Ectodermal cell (in vitro differentiated cells): ENCODE measurements around the gene PIGL.
"Not testable (repeated sequence)": the region's sequence is repeated elsewhere in the genome, so short reads cannot be mapped to it uniquely, and the experiment has no call there.

Experiments used
- H3K27ac ChIP-seq: 2 replicates; pipeline ENCODE4 v1.7.0; 2013; ENCODE audit warnings: mild to moderate bottlenecking, low read depth, low read length; ENCODE audit not compliant: insufficient read depth, poor library complexity, severe bottlenecking
- H3K27me3 ChIP-seq: 2 replicates; pipeline ENCODE4 v1.7.0; 2013; ENCODE audit warnings: mild to moderate bottlenecking, low read length; ENCODE audit not compliant: insufficient read depth, control insufficient read depth, poor library complexity, severe bottlenecking
- H3K36me3 ChIP-seq: one replicate; pipeline ENCODE4 v1.7.0; 2013; ENCODE audit warnings: low read length; ENCODE audit not compliant: control insufficient read depth, insufficient read depth
- H3K4me1 ChIP-seq: one replicate; pipeline ENCODE4 v1.7.0; 2013; ENCODE audit warnings: low read length; ENCODE audit not compliant: control insufficient read depth, insufficient read depth
- H3K4me3 ChIP-seq: 2 replicates; pipeline ENCODE4 v1.7.0; 2013; ENCODE audit warnings: low read depth, low read length, control low read depth; ENCODE audit not compliant: insufficient read depth
- H3K9me3 ChIP-seq: 2 replicates; pipeline ENCODE4 v1.7.0; 2013; ENCODE audit warnings: mild to moderate bottlenecking, low read length, moderate library complexity; ENCODE audit not compliant: control insufficient read depth
- WGBS, 2 experiments: methylation state at CpG; one replicate each; pipeline ENCODE4 v1.1.7; 2013; ENCODE audit warnings: missing lambda C conversion rate in 2 of 2; 5-methylcytosine and 5-hydroxymethylcytosine counted together

Gene PIGL

GRCh38 chr17:16199093-16199492, 17.9 kb upstream of the PIGL start:
- peaks cover 2% of the 10 kb centered on the region for H3K36me3 ChIP-seq
- no peaks in the 10 kb centered on the region for H3K27me3 ChIP-seq
- H3K27ac ChIP-seq = no peak overlapping the region
- H3K4me1 ChIP-seq = peaks cover 4% of the 10 kb centered on the region
- no peak overlapping the region for H3K4me3 ChIP-seq
- WGBS, 2 experiments = 74 to 77% methylated on average over 5 of the region's 6 CpGs
- no peaks in the 10 kb centered on the region for H3K9me3 ChIP-seq

- not testable (repeated sequence) for H3K9me3 ChIP-seq, H3K27me3 ChIP-seq, H3K27ac ChIP-seq, H3K4me1 ChIP-seq, H3K36me3 ChIP-seq, H3K4me3 ChIP-seq
- 91 to 95% methylated on average over 13 of the region's 13 CpGs for WGBS, 2 experiments
Observed at GRCh38 chr17:16201693-16202131, 15.3 kb upstream of the PIGL start.

GRCh38 chr17:16202554-16203500, 14.2 kb upstream of the PIGL start:
- 88 to 93% methylated on average over 5 of the region's 5 CpGs for WGBS, 2 experiments
- not testable (repeated sequence) for H3K4me1 ChIP-seq, H3K27me3 ChIP-seq, H3K9me3 ChIP-seq, H3K4me3 ChIP-seq, H3K36me3 ChIP-seq
- peak overlapping the region; percentile 26 for H3K27ac ChIP-seq

GRCh38 chr17:16204763-16205162, 12.2 kb upstream of the PIGL start:
- H3K4me3 ChIP-seq, H3K27ac ChIP-seq, H3K36me3 ChIP-seq, H3K4me1 ChIP-seq, H3K9me3 ChIP-seq, H3K27me3 ChIP-seq: not testable (repeated sequence)
- WGBS, 2 experiments = 88 to 93% methylated on average over 6 of the region's 6 CpGs

GRCh38 chr17:16211590-16211989, 5.4 kb upstream of the PIGL start:
- Histone ChIP-seq H3K4me1 (peaks cover 7% of the 10 kb centered on the region), H3K4me3 (no peak overlapping the region), H3K27ac (no peak overlapping the region), H3K27me3 (no peaks in the 10 kb centered on the region), H3K36me3 (no peaks in the 10 kb centered on the region), H3K9me3 (no peaks in the 10 kb centered on the region)
- 94 to 95% methylated on average over 2 to 3 of the region's 3 CpGs for WGBS, 2 experiments

- H3K36me3 ChIP-seq = no peaks in the 10 kb centered on the region
- H3K27ac ChIP-seq = no peak overlapping the region
- 84 to 87% methylated on average over 6 of the region's 6 CpGs for WGBS, 2 experiments
- H3K27me3 ChIP-seq = no peaks in the 10 kb centered on the region
- no peak overlapping the region for H3K4me3 ChIP-seq
- H3K9me3 ChIP-seq = no peaks in the 10 kb centered on the region
- peaks cover 7% of the 10 kb centered on the region for H3K4me1 ChIP-seq
Observed at GRCh38 chr17:16212793-16213192, 4.2 kb upstream of the PIGL start.

GRCh38 chr17:16214190-16215001, 2.6 kb upstream of the PIGL start:
- Histone ChIP-seq H3K27me3 (no peaks in the 10 kb centered on the region), H3K4me1 (peaks cover 7% of the 10 kb centered on the region), H3K36me3 (no peaks in the 10 kb centered on the region), H3K9me3 (no peaks in the 10 kb centered on the region), H3K4me3 (peak overlapping the region; percentile 92), H3K27ac (peak overlapping the region; percentile 94)
- WGBS, 2 experiments = 10 to 13% methylated on average over 16 of the region's 16 CpGs

- Histone ChIP-seq H3K27ac (peak overlapping the region; percentile 94), H3K4me3 (peak overlapping the region; percentile 92), H3K9me3 (no peaks in the 10 kb centered on the region), H3K36me3 (no peaks in the 10 kb centered on the region), H3K27me3 (no peaks in the 10 kb centered on the region), H3K4me1 (peaks cover 7% of the 10 kb centered on the region)
- WGBS, 2 experiments = 0% methylated on average over 27 of the region's 27 CpGs
Observed at GRCh38 chr17:16215002-16215272, 2.1 kb upstream of the PIGL start.

GRCh38 chr17:16215273-16215964, 1.6 kb upstream of the PIGL start, which contains the start of gene NCOR1:
TSS of gene NCOR1 (minus strand) at chr17:16215534. CDS start at chr17:16194569, 20,965 bp downstream.
- peaks cover 7% of the 10 kb centered on the region for H3K4me1 ChIP-seq
- no peaks in the 10 kb centered on the region for H3K27me3 ChIP-seq
- H3K27ac ChIP-seq = peak within 1 kb of the TSS; percentile 94
- no peaks in the 10 kb centered on the region for H3K9me3 ChIP-seq
- H3K4me3 ChIP-seq = peak within 1 kb of the TSS; percentile 92
- 0 to 1% methylated on average over 82 of the region's 82 CpGs for WGBS, 2 experiments
- no peaks in the 10 kb centered on the region for H3K36me3 ChIP-seq

GRCh38 chr17:16215965-16216316, 1.1 kb upstream of the PIGL start:
- no peaks in the 10 kb centered on the region for H3K9me3 ChIP-seq
- peak overlapping the region; percentile 94 for H3K27ac ChIP-seq
- no peaks in the 10 kb centered on the region for H3K36me3 ChIP-seq
- H3K27me3 ChIP-seq = no peaks in the 10 kb centered on the region
- peak overlapping the region; percentile 92 for H3K4me3 ChIP-seq
- 57 to 60% methylated on average over 22 of the region's 22 CpGs for WGBS, 2 experiments
- peaks cover 7% of the 10 kb centered on the region for H3K4me1 ChIP-seq
